NT2/D1 (cell line): ENCODE results near the gene PLCB4.

Source experiments
- DNase-seq: peaks from one replicate; pipeline ENCODE4 v3.0.0-alpha.2; 2011; ENCODE audit warnings: low read depth, low spot score
- H3K27me3 ChIP-seq: 2 replicates; pipeline ENCODE4 v1.6.0; 2011; ENCODE audit warnings: mild to moderate bottlenecking; ENCODE audit not compliant: insufficient read length, insufficient read depth
- H3K36me3 ChIP-seq: 2 replicates; pipeline ENCODE4 v1.6.1; 2011; ENCODE audit warnings: mild to moderate bottlenecking, low read length, mixed read lengths; ENCODE audit not compliant: insufficient read depth, insufficient read length
- H3K4me1 ChIP-seq: 2 replicates; pipeline ENCODE4 v1.5.1; 2011; ENCODE audit not compliant: insufficient read depth, insufficient read length
- H3K4me3 ChIP-seq: 2 replicates; pipeline ENCODE4 v1.5.1; 2011; ENCODE audit warnings: low read depth; ENCODE audit not compliant: insufficient read length
- H3K9ac ChIP-seq: 2 replicates; pipeline ENCODE4 v1.6.0; 2011; ENCODE audit warnings: low read depth; ENCODE audit not compliant: insufficient read length
- H3K9me3 ChIP-seq: 2 replicates; pipeline ENCODE4 v1.5.1; 2011; ENCODE audit warnings: mild to moderate bottlenecking, low read length; ENCODE audit not compliant: insufficient read depth
- SUZ12 ChIP-seq: IDR thresholded peaks from 2 replicates; pipeline ENCODE4 v1.6.1; 2011; ENCODE audit not compliant: insufficient read length, insufficient read depth; ENCODE audit errors: extremely low read depth
- YY1 ChIP-seq: IDR thresholded peaks from 2 replicates; pipeline ENCODE4 v1.6.1; 2011; ENCODE audit not compliant: insufficient read length, insufficient read depth
- ZNF274 ChIP-seq: IDR thresholded peaks from 2 replicates; pipeline ENCODE4 v1.6.1; 2011; ENCODE audit warnings: mild to moderate bottlenecking, low read depth, low read length

Gene PLCB4

DNA sequence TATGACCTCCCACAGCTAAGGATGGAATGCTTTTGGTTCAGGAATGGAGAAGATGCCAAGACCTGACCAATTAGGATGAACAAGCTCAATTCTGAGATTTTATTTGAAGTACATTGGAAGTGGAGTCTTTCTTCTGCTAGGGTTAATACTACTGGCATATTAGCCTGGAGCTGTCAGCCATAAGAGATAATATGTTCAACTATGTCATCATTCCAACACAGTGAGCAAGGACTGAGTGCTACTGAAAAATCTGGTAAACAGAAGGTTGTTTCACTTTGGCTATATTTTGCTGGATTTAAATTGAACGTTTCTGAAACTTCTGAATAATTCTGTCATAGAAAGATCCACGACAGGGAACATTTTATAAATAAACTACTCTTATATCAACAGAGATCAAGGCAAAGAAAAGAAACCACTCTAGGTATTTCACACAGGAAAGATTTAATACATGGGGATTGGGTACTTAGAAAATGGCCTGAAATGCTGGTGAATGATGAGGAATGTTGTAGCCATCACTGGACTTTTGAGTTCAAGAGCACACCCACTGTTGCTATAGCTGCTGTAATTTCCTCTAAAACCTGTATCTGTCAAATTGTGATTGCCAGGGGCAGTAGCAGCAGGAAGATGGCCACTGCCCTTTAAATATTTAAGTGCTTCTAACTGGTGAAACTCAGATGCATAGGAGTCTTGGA lies 200.5 kb downstream of the PLCB4 start:
- no peak overlapping the region for H3K4me3 ChIP-seq
- H3K4me1 ChIP-seq, result no peaks in the 10 kb centered on the region
- no peak for DNase-seq
- no peaks in the 10 kb centered on the region for H3K9me3 ChIP-seq
- TF ChIP-seq ZNF274 (no peak), SUZ12 (no peak), YY1 (no peak)
- H3K27me3 ChIP-seq, result no peaks in the 10 kb centered on the region
- H3K9ac ChIP-seq, result no peak overlapping the region
- H3K36me3 ChIP-seq, result no peaks in the 10 kb centered on the region

- Histone ChIP-seq H3K9me3 (no peaks in the 10 kb centered on the region), H3K27me3 (no peaks in the 10 kb centered on the region), H3K4me3 (no peak overlapping the region), H3K4me1 (no peaks in the 10 kb centered on the region), H3K36me3 (no peaks in the 10 kb centered on the region), H3K9ac (no peak overlapping the region)
- no peak for TF ChIP-seq ZNF274
- no peak for TF ChIP-seq SUZ12
- no peak for TF ChIP-seq YY1
- no peak for DNase-seq
Measured at GRCh38 chr20:9270831-9271230, 201.9 kb downstream of the PLCB4 start.

- Histone ChIP-seq H3K4me3 (no peak overlapping the region), H3K9ac (no peak overlapping the region), H3K27me3 (no peaks in the 10 kb centered on the region), H3K36me3 (no peaks in the 10 kb centered on the region), H3K4me1 (no peaks in the 10 kb centered on the region), H3K9me3 (no peaks in the 10 kb centered on the region)
- no peak for DNase-seq
- TF ChIP-seq YY1, result no peak
- no peak for TF ChIP-seq SUZ12
- no peak for TF ChIP-seq ZNF274
Measured at GRCh38 chr20:9276966-9277468, 208.1 kb downstream of the PLCB4 start.

DNA sequence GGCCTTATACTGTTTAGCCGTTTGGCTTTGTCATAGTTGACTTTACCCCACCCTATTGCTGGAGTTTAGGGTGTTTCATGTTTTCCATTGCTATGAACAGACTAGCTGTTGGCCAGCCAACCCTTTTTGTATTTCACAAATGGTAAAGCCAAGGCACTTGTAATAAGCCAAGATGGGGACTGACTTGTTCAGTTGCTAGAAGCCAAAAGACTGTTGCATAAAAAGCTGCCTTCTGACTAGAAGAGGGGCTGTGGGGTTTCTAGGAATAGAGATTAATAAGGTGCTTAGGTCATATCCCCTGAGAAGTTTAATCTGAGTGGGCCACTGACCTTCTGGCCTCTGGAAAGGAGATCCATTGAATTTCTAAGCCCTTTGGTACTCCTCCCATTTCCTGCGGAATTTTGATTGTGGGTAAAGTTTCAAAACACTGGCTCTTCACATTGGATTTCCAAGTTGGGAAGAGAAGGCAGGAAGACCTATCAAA lies 211.1 kb downstream of the PLCB4 start:
- no peaks in the 10 kb centered on the region for H3K36me3 ChIP-seq
- H3K4me1 ChIP-seq, result no peaks in the 10 kb centered on the region
- H3K27me3 ChIP-seq, result no peaks in the 10 kb centered on the region
- no peaks in the 10 kb centered on the region for H3K9me3 ChIP-seq
- TF ChIP-seq YY1, result no peak
- TF ChIP-seq SUZ12, result no peak
- no peak for TF ChIP-seq ZNF274
- DNase-seq, result no peak
- H3K9ac ChIP-seq, result no peak overlapping the region
- no peak overlapping the region for H3K4me3 ChIP-seq

DNA sequence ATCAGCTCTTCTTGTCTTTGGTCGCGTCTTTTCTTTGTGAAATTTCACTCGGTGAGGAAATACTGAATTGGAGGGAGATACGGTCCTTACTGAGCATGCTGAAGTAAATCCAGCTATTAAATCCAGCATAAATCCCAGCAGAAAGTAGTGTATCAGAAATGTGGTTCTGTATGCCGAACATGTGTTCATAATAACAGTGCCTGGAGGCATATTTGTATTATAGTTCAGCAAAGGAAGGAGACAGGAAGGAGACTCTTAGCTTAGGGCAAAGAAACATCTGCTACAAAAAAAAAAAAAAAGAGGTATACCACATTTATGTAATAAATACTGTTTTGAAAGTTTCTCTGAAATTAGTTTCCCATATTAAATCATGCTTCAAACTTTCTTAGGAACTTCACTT lies 211.8 kb downstream of the PLCB4 start:
- Histone ChIP-seq H3K36me3 (no peaks in the 10 kb centered on the region), H3K27me3 (no peaks in the 10 kb centered on the region), H3K4me1 (no peaks in the 10 kb centered on the region), H3K4me3 (no peak overlapping the region), H3K9me3 (no peaks in the 10 kb centered on the region), H3K9ac (no peak overlapping the region)
- TF ChIP-seq ZNF274 (no peak), YY1 (no peak), SUZ12 (no peak)
- no peak for DNase-seq

DNA sequence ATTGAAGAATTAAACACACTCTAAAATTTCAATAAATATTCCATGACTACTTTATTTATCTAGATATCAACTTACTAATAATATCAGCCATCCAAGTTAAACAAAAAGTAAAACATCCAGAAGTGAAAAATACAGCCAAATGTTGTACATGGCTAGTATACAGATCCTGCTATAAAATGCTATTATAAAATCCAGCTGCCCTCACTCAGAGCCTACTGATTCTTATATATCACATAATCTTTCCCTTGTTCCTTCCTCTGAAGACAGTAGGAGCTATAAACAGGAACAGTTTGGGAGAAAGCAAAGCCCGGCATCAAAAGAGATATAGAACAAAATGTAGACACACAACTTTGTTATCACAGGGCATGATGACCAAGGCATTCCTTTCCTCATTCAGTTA lies 212.9 kb downstream of the PLCB4 start:
- H3K27me3 ChIP-seq, result no peaks in the 10 kb centered on the region
- TF ChIP-seq YY1 (no peak), SUZ12 (no peak), ZNF274 (no peak)
- no peaks in the 10 kb centered on the region for H3K4me1 ChIP-seq

GRCh38 chr20:9285617-9286016 lies 216.7 kb downstream of the PLCB4 start:
- DNase-seq, result no peak
- H3K9ac ChIP-seq, result no peak overlapping the region
- H3K4me1 ChIP-seq, result no peaks in the 10 kb centered on the region
- TF ChIP-seq YY1, result no peak
- no peak overlapping the region for H3K4me3 ChIP-seq
- no peaks in the 10 kb centered on the region for H3K27me3 ChIP-seq
- no peaks in the 10 kb centered on the region for H3K36me3 ChIP-seq
- no peaks in the 10 kb centered on the region for H3K9me3 ChIP-seq

More for the DNA sequence above, 212.9 kb downstream of the PLCB4 start:
- Histone ChIP-seq H3K9me3 (no peaks in the 10 kb centered on the region), H3K4me3 (no peak overlapping the region), H3K36me3 (no peaks in the 10 kb centered on the region), H3K9ac (no peak overlapping the region)
- DNase-seq, result no peak
